Astrocyte (in vitro differentiated cells and primary cell): Measurements from ENCODE around the gene CBR4.

Experiments used
- EZH2 ChIP-seq: IDR thresholded peaks from 2 replicates; pipeline ENCODE4 v1.6.1; 2012; ENCODE audit warnings: mild to moderate bottlenecking, low read length, inconsistent platforms; ENCODE audit not compliant: insufficient read depth
- TF ChIP-seq, protein P1 (sequence below): IDR thresholded peaks from 2 replicates; pipeline ENCODE4 v1.5.1; 2011; ENCODE audit warnings: low read depth, mild to moderate bottlenecking, inconsistent platforms, low read length, moderate library complexity; ENCODE audit not compliant: insufficient read depth

DNA sequence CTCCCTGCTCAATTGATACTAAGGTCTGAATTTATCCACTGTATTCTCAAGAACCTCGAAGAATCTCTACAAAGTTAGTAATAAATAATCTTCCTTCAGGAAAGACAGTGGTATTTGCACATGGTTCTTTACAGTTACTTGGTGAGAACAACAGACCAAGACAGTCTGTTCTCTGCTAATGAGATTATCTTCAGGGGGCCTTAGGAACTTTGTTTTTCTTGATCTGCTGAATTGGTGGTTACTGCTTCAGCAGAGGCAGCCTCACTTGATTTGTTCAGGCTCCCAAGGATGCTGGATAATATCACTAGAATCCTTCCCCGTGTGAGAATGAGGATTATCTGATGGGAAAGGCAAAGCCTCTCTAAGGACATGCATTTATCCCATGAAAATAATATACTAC lies 64.8 kb downstream of the CBR4 start:
- TF ChIP-seq, protein P1, sequence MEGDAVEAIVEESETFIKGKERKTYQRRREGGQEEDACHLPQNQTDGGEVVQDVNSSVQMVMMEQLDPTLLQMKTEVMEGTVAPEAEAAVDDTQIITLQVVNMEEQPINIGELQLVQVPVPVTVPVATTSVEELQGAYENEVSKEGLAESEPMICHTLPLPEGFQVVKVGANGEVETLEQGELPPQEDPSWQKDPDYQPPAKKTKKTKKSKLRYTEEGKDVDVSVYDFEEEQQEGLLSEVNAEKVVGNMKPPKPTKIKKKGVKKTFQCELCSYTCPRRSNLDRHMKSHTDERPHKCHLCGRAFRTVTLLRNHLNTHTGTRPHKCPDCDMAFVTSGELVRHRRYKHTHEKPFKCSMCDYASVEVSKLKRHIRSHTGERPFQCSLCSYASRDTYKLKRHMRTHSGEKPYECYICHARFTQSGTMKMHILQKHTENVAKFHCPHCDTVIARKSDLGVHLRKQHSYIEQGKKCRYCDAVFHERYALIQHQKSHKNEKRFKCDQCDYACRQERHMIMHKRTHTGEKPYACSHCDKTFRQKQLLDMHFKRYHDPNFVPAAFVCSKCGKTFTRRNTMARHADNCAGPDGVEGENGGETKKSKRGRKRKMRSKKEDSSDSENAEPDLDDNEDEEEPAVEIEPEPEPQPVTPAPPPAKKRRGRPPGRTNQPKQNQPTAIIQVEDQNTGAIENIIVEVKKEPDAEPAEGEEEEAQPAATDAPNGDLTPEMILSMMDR, result no peak
- TF ChIP-seq EZH2, result no peak
